GM18519 (cell line): ENCODE results near the gene TAF1A.

Experiments
- ATAC-seq: cut with Tn5 transposase; IDR thresholded peaks from one replicate; pipeline ENCODE4 v1.9.1; 2021; ENCODE audit warnings: mild to moderate bottlenecking, moderate library complexity; ENCODE audit not compliant: unreplicated experiment, low FRiP score

Gene TAF1A

GRCh38 chr1:222600281-222600680 is 10.5 kb upstream of the TAF1A start:
- ATAC-seq, result no peak

DNA sequence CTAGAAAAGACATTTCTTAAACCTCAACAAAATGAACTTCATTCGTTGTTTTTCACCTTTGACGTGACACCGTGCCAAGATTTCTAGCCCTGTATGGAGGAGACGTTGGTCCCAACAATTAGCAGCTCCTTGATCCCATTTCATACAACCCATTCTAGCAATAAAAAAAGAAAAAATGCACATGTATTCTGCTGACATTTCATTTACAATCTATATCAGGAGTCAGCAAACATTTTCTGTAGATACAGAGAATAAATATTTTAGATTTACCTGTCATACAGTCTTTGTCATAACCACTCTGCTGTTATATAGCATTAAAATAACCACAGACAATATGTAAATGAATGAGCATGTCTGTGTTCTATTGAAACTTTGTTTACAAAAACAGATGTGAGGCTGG is 7.0 kb upstream of the TAF1A start:
- no peak for ATAC-seq

DNA sequence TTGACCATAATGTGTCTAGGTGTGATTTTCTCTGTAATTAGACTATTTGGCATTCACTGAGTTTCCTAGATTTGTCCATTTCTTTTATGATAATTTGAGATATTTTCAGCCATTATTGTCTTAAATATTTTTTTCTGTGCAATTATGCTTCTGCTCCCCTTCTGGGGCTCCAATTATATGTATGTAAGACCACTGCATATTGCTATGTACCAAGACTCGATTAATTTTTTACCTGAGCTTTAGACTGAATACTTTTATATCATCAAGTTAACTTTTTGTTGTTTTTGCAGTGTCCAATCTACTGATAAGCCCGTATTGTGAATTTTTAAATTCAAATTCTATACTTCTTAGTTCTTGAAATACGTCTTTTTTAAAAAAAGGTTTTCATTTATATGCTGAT is 5.1 kb upstream of the TAF1A start:
- ATAC-seq, result no peak

DNA sequence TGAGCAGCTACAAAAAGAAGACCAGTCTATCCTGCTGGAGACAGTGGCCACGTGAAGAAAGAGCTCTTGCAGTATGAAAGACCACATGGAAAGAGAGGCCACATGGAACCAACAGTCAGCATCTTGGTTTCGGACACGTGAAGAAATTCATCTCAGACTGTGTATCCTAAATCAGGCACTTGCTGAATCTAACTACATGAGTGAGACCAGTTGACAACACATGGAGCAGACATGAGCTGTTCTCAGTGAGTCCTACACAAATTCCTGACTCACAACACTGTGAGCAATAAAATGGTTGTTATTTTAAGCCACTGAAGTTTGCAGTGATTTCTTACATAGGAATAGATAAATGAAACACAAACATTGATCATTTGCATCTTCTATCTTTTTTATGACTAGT is 2.4 kb upstream of the TAF1A start:
- ATAC-seq, result no peak

- no peak for ATAC-seq
Observed at GRCh38 chr1:222588135-222588534, 1.6 kb downstream of the TAF1A start.

DNA sequence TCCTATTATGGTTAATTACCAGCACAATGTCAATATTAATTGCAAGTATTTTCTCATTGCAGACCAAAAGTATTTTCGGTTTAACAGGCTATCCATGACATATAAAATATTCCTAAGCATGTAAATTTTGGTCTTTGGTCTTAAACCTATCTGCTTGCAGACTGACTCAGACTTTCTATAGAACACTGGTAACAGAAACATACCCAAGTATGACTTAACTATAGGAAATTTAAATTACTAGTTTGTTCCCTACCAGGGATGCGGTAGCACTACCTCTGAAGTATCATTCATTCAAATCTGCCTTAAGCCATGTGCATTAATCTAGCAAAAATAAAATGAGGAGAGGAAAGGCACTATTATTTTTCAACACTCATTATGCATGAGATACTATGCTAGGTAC is 2.9 kb downstream of the TAF1A start:
- no peak for ATAC-seq

DNA sequence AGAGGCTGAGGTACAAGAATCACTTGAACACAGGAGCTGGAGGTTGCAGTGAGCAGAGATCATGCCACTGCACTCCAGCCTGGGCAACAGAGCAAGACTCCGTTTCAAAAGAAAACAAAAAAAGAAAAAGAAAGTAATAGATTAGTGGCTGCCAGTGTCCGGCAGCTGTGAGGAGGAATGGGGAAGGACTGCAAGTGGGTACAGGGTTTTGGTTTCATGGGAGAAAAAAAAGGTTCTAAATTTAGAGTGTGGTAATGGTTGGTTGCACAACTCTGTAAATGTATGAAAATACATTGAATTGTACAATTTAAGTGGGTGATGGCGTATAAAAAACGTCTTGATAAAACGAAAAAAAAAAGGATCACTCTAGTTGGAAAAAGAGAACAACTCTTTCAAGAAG is 6.7 kb downstream of the TAF1A start:
- peak; percentile 64 for ATAC-seq

- peak; percentile 41 for ATAC-seq
Observed at GRCh38 chr1:222582099-222582774, 7.5 kb downstream of the TAF1A start.

DNA sequence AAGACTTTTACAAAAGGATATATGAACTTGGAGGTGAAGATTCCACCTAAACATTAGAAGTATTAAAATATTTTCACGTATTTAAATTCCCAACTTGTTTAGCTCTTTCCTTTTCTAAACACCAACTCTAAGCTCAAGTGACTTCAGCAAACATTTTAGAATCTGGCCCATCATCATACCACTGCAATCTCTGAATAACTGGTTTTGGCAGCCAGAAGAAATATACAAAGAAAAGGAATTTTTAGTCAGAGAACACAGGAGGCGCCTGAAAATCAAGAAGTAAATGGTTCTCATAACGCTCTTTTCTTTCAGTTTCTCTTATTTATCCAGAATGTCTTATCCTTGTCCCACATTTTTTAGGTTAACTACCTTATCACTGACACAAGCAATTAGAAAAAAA is 10.4 kb downstream of the TAF1A start:
- no peak for ATAC-seq

GRCh38 chr1:222570837-222571236 is 18.9 kb downstream of the TAF1A start:
- ATAC-seq, result no peak

DNA sequence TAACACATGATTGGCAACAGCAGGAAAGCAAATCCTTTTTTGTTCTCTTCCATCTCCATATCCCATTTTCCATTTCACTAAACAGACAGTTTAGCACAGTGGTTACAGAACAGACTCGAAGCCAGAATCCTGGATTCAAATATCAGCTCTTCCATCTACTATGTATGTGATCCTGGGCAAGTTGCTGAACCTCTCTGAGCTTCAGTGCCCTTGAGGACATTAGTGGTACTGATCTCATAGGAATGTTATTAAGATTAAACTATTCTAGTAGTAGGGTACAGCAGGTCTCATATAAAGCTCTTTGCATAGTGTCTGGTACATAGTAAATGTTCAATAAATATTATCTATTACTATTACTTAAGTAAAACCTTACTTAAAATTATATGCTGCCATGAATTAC is 28.1 kb downstream of the TAF1A start:
- no peak for ATAC-seq

GRCh38 chr1:222557574-222557973 is 32.2 kb downstream of the TAF1A start:
- no peak for ATAC-seq

DNA sequence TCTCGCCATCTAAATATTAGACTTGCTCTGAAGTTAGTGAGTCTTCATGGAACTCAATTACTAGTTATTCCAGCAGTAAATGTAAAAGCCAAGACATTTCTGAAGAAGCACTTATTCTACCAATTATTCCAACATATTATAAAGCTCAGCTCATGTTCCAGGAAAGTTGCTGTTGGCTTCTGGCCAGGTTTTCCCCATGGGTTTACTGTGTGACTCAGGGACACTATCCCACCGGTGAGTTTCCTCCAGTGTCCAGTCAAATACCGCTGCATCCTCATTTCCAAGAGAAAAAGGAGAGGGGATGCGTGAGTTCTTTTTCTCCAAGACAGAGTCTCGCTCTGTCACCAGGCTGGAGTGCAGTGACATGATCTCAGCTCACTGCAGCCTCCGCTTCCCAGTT is 32.6 kb downstream of the TAF1A start:
- ATAC-seq, result no peak

- ATAC-seq, result no peak
Observed at GRCh38 chr1:222555992-222556615, 33.6 kb downstream of the TAF1A start.

GRCh38 chr1:222554177-222554576 is 35.6 kb downstream of the TAF1A start:
- ATAC-seq, result no peak

DNA sequence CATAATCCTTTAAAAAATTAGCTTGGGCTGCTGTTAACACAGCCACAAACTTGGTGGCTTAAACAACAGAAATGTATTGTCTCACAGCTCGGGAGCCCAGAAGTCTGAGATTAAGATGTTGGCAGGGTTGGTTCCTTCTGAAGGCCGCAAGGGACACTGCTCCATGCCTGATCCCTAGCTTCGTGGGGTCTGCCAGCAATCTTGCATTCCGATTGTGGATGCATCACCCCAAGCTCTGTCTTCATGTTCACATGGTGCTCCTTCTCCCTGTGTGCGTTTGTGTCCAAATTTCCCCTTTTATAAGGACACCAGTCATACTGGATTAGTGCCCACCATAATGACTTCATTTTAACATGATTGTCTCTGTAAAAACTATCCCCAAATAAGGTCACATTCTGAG is 36.9 kb downstream of the TAF1A start:
- ATAC-seq, result no peak

GRCh38 chr1:222547944-222548671 is 41.6 kb downstream of the TAF1A start, which contains the start of gene HHIPL2:
Gene HHIPL2, minus strand, starts transcription at chr1:222548104. Its CDS starts 60 bp downstream, at chr1:222548044.
- ATAC-seq, result no peak

DNA sequence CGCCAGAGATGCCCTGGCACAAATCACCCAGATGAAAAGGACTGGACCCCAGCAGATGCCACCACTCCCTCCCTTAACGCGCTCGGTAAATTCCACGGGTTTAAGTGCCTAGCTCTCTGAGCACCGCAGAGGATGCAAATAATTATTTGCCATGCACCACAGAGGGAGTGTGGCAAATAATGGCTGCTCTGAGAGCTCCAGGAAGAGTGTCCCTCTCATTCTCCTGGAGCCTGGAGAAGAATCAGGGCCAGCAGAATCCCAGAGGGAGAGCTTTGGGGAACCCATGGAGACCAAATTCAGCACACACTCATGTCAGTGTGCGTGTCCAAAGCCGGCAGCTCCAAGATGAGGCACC is 42.5 kb downstream of the TAF1A start:
- no peak for ATAC-seq

- no peak for ATAC-seq
Observed at GRCh38 chr1:222546548-222547259, 43.0 kb downstream of the TAF1A start.

- ATAC-seq, result no peak
Observed at GRCh38 chr1:222546091-222546490, 43.6 kb downstream of the TAF1A start.

DNA sequence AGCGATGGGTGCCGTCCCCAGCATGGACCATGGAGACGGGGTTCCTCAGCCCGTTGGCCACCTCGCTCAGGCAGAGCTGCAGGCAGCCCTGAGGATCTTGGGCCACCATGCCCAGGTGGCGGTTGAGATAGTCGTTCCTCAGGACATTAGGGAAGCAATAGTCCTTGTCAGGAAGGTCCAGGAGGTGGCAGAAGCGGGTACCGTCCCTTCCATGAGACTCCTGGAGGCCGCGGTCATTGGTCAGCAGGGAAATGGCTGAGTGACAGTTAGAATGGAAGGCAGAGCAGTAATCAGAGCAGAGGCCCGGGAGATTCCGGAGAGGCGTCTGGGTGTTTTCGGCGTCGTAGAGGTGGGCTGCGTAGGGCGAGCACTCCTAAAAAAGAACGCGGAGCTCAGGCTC is 45.9 kb downstream of the TAF1A start:
- ATAC-seq, result no peak
